Esophagus squamous epithelium (tissue), 5 donors: Measurements from ENCODE around the gene UBA5. TPM values are rescaled to one million over a fixed set of nuclear protein-coding genes. Genes with fewer than 3 reads are reported as not detected.
A peak's percentile ranks its signal among the peaks of the same experiment; 100 is the strongest.

Experiments used
- DNase-seq: peaks from one replicate; lab custom pipeline; 2025; lab: John Stamatoyannopoulos, UW
- H3K27ac ChIP-seq, 4 donors: fragments of 200-600 bp; sonication (generic); one replicate each; pipeline ENCODE4 v1.5.1; 2016 to 2019; ENCODE audit warnings: mild to moderate bottlenecking in 1 of 4
- H3K27me3 ChIP-seq, 4 donors: fragments of 200-600 bp; sonication (generic); 1 replicate in 3 of 4; 2 replicates in 1 of 4; pipeline versions ENCODE4 v1.5.1 to v1.6.0; 2017 to 2021; ENCODE audit warnings: antibody characterized with exemption in 1 of 4
- H3K36me3 ChIP-seq, 3 donors: fragments of 200-600 bp; sonication (generic); one replicate each; pipeline ENCODE4 v1.5.1; 2016 to 2019
- H3K4me1 ChIP-seq, 3 donors: fragments of 200-600 bp; sonication (generic); one replicate each; pipeline ENCODE4 v1.5.1; 2017 to 2019
- H3K4me3 ChIP-seq, 4 donors: fragments of 200-600 bp; sonication (generic); 1 replicate in 3 of 4; 2 replicates in 1 of 4; pipeline ENCODE4 v1.5.1; 2016 to 2019; ENCODE audit warnings: mild to moderate bottlenecking in 2 of 4, moderate library complexity in 1 of 4
- H3K9me3 ChIP-seq, 3 donors: fragments of 200-600 bp; sonication (generic); one replicate each; pipeline ENCODE4 v1.5.1; 2016 to 2019
- POLR2A ChIP-seq, 4 donors: fragments of 450-650 bp; IDR thresholded peaks; one replicate each; pipeline ENCODE4 v1.6.1; 2017; ENCODE audit warnings: antibody characterized with exemption in 4 of 4, mild to moderate bottlenecking in 4 of 4, moderate library complexity in 3 of 4
- WGBS, 2 donors: methylation state at CpG; one replicate each; pipeline ENCODE4 v1.1.5; 2018; 5-methylcytosine and 5-hydroxymethylcytosine counted together
- intact Hi-C: fragments of 100-400 bp; cut with DNase I; formaldehyde crosslinking; loops from one replicate; pipeline ENCODE4 v1.15.0; 2022
- total RNA-seq, 4 donors: library from RNA; depleted of rRNA; stranded (reverse); fragments of >200 nt; gene quantifications; one replicate each; pipeline ENCODE4 v1.1.0, GENCODE V29; 2016
- TF ChIP-seq, protein P1 (sequence below), 6 experiments: fragments of 450-650 bp in 4 of 6; fragments of 200-600 bp in 2 of 6; sonication (generic) in 2 of 6; IDR thresholded peaks; one replicate each; pipeline ENCODE4 v1.5.1; 2016 to 2019; ENCODE audit warnings: antibody characterized with exemption in 6 of 6, mild to moderate bottlenecking in 4 of 6, moderate library complexity in 4 of 6
- donor health status: DM: yes; HTN: yes; CAD: no.

UBA5 gene
- total RNA-seq, 4 donors from 2014 or later = 22.1 to 36.1 (median 31.7) TPM

DNA sequence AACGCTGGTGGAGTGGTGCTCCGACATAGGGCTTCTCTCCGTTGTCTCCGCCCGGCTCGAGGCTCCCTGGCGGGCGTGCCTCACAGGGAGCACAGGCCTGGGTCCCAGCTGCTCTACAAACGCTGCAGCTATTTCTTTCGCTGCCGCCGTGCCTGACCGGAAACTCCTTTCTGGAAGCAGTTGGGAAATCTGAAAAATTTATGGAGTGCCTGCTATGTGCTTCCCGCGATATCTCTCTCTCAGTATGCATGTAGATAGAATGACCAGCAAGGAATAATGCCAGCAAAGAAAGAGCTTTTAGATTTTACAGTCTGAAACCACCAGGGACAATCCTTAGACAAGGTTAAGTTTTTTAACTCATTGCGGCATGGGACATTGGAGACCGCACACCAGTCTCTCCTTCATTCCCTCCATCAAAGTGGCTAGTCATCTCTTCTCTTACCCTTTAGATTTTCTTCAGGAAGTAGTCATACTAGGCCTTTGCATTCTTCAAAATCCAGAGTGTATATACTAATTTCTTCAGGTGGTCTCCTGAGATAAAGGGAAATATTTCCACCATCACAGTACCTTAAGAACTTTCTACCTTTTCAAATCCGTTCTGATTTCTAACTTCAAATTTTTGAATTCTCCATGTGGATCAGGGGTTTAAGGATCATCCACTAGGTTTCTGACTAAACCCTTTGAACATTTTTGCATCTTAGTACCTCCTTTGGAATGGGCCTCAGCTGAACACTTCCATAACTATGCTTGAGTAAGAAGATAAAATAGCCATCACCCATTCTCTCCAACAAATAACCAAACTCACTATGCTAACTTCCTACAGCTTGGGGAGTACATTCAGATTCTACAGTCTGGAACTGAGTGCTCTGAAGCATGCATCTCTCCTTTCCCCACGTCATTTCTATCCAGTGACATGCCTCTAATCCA is 63.2 kb downstream of the UBA5 start:
- Histone ChIP-seq H3K27ac (peak overlapping the region; percentile 60 to 89 (median 88)), H3K9me3 (no peaks in the 10 kb centered on the region), H3K36me3 (peaks cover 0 to 9% (median 0%) of the 10 kb centered on the region in 3 donors), H3K27me3 (no peaks in the 10 kb centered on the region), H3K4me3 (peak overlapping the region; percentile 33 to 80 (median 68)), H3K4me1 (peaks cover 16 to 48% (median 17%) of the 10 kb centered on the region in 3 donors)
- 21 to 33% methylated on average over 5 to 10 of the region's 19 CpGs for WGBS, 2 donors
- TF ChIP-seq, protein P1, sequence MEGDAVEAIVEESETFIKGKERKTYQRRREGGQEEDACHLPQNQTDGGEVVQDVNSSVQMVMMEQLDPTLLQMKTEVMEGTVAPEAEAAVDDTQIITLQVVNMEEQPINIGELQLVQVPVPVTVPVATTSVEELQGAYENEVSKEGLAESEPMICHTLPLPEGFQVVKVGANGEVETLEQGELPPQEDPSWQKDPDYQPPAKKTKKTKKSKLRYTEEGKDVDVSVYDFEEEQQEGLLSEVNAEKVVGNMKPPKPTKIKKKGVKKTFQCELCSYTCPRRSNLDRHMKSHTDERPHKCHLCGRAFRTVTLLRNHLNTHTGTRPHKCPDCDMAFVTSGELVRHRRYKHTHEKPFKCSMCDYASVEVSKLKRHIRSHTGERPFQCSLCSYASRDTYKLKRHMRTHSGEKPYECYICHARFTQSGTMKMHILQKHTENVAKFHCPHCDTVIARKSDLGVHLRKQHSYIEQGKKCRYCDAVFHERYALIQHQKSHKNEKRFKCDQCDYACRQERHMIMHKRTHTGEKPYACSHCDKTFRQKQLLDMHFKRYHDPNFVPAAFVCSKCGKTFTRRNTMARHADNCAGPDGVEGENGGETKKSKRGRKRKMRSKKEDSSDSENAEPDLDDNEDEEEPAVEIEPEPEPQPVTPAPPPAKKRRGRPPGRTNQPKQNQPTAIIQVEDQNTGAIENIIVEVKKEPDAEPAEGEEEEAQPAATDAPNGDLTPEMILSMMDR (IDR thresholded peaks at IDR 0.05) = no peak
- TF ChIP-seq POLR2A (IDR thresholded peaks at IDR 0.05) = peak in 1 of 4 donors; percentile 58
- DNase-seq = no peak
- intact Hi-C loops = loop anchor here (10.0 kb wide), 1 partner anchor 702 kb away; no protein-coding TSS in a partner anchor

DNA sequence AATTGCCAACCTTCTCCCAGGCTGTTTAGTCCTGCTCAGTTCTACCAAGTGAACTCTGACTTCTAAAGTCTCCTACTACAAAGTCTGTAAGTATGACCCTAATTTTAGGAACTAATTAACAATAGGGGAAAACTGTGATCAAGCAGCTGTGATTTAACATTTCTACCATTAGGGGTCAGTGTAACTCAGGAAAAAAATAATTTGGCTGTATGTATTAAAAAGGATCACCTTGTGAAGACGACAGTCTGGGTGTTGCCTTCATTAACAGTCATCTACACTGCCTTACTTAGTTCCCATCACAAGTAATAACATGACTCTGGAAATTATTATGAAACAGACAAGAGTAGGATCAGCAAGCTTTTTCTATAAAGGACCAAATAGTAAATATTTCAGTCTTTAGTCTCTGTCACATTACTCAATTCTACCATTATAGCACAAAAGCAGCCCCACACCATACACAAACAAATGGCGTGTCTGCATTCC is 66.3 kb downstream of the UBA5 start:
- 4 to 12% methylated on average over 2 of the region's 2 CpGs for whole genome bisulfite sequencing, 2 donors
- Histone ChIP-seq H3K36me3 (no peaks in the 10 kb centered on the region), H3K27ac (no peak overlapping the region), H3K27me3 (peaks cover 0 to 3% (median 0%) of the 10 kb centered on the region in 4 donors), H3K4me3 (no peak overlapping the region), H3K9me3 (no peaks in the 10 kb centered on the region), H3K4me1 (peaks cover under 1 to 18% (median 2%) of the 10 kb centered on the region in 3 donors)
- TF ChIP-seq, protein P1 (IDR thresholded peaks at IDR 0.05) = peak; percentile 56 to 86 (median 72)
- TF ChIP-seq POLR2A (IDR thresholded peaks at IDR 0.05) = no peak
- DNase-seq = no peak
- intact Hi-C loops = loop anchor here (10.0 kb wide), 1 partner anchor 698 kb away; no protein-coding TSS in a partner anchor

Other genes with a start within 250 kb of the UBA5 start
- 10 to 100 TPM; 23.0 to 36.4 (median 25.9) TPM for gene DNAJC13, start 242.8 kb upstream of the UBA5 start, total RNA-seq
- 1 to 10 TPM in 1 of 4 donors, under 1 TPM in 2, not detected in 1; 0.31 to 1.1 (median 0.88) TPM for gene ACKR4, start 63.1 kb upstream of the UBA5 start, total RNA-seq
- 10 to 100 TPM in 1 of 4 donors, 1 to 10 TPM in 3; 3.9 to 20.4 (median 7.0) TPM for gene ACAD11, start 520 bp upstream of the UBA5 start, total RNA-seq
- 10 to 100 TPM in 1 of 4 donors, 1 to 10 TPM in 3; 7.1 to 27.8 (median 9.1) TPM for gene NPHP3, start 62.1 kb downstream of the UBA5 start, total RNA-seq